Hepatocyte (in vitro differentiated cells): ENCODE data around the gene CEACAM7.

Source experiments
- EZH2phosphoT487 ChIP-seq: fragments of 200-600 bp; sonication (generic); IDR thresholded peaks from one replicate; pipeline ENCODE4 v1.6.1; 2018; ENCODE audit warnings: antibody characterized with exemption, mild to moderate bottlenecking, low read depth, moderate library complexity; ENCODE audit not compliant: unreplicated experiment, severe bottlenecking
- TF ChIP-seq, protein P1 (sequence below): fragments of 200-600 bp; sonication (generic); IDR thresholded peaks from 2 replicates; pipeline ENCODE4 v1.5.1; 2016; ENCODE audit warnings: antibody characterized with exemption, mild to moderate bottlenecking; ENCODE audit not compliant: poor library complexity

DNA sequence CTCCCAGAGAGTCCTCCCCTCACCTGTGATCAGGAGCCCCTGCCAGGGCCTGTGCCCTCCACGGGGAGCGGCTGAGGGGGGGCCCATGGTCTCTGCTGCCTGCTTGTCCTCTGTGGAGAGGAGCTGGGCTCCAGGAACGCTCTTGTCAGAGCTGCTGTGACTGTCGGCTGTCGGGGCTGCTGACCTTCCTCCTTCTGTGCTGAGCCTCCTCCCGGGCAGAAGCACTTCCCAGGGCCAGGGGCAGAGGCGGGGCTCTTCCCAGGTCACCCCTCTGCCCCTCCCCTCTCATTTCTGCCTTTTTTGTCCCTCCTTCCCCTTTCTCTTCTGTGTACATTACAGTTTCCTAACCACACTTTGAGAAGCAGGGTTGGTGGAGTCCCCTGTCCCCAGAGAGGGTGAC lies 61.2 kb downstream of the CEACAM7 start, which contains the start of gene CEACAM4:
- TF ChIP-seq, protein P1, sequence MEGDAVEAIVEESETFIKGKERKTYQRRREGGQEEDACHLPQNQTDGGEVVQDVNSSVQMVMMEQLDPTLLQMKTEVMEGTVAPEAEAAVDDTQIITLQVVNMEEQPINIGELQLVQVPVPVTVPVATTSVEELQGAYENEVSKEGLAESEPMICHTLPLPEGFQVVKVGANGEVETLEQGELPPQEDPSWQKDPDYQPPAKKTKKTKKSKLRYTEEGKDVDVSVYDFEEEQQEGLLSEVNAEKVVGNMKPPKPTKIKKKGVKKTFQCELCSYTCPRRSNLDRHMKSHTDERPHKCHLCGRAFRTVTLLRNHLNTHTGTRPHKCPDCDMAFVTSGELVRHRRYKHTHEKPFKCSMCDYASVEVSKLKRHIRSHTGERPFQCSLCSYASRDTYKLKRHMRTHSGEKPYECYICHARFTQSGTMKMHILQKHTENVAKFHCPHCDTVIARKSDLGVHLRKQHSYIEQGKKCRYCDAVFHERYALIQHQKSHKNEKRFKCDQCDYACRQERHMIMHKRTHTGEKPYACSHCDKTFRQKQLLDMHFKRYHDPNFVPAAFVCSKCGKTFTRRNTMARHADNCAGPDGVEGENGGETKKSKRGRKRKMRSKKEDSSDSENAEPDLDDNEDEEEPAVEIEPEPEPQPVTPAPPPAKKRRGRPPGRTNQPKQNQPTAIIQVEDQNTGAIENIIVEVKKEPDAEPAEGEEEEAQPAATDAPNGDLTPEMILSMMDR = no peak
- TF ChIP-seq EZH2phosphoT487 = no peak
